Adipocyte (in vitro differentiated cells): Measurements from ENCODE around the gene NDUFA11.
"Not testable (repeated sequence)": the region's sequence is repeated elsewhere in the genome, so short reads cannot be mapped to it uniquely, and the experiment has no call there.

Experiments
- DNase-seq: peaks from one replicate; pipeline ENCODE4 v3.0.0-alpha.2; 2015; ENCODE audit warnings: low read depth
- H3K27me3 ChIP-seq: replicated peaks from 2 replicates; pipeline ENCODE4 v1.7.0; 2013; ENCODE audit warnings: mild to moderate bottlenecking, low read length, moderate library complexity; ENCODE audit not compliant: control insufficient read depth, insufficient read depth
- H3K36me3 ChIP-seq: 2 replicates; pipeline ENCODE4 v1.7.0; 2013; ENCODE audit warnings: low read length, mild to moderate bottlenecking, moderate library complexity; ENCODE audit not compliant: control insufficient read depth, insufficient read depth, severe bottlenecking
- H3K4me1 ChIP-seq: 2 replicates; pipeline ENCODE4 v1.7.0; 2013; ENCODE audit warnings: mild to moderate bottlenecking, low read length, moderate library complexity; ENCODE audit not compliant: control insufficient read depth, insufficient read depth
- H3K4me3 ChIP-seq: 2 replicates; pipeline ENCODE4 v1.7.0; 2013; ENCODE audit warnings: mild to moderate bottlenecking, low read length, moderate library complexity
- H3K9ac ChIP-seq: 2 replicates; pipeline ENCODE4 v1.7.0; 2013; ENCODE audit warnings: mild to moderate bottlenecking, low read length, moderate library complexity
- H3K9me3 ChIP-seq: 2 replicates; pipeline ENCODE4 v1.7.0; 2013; ENCODE audit warnings: mild to moderate bottlenecking, low read length, moderate library complexity; ENCODE audit not compliant: control insufficient read depth

Gene NDUFA11

GRCh38 chr19:5893907-5894703, 9.5 kb downstream of the NDUFA11 start:
- Histone ChIP-seq H3K27me3 (peaks cover 4% of the 10 kb centered on the region), H3K4me1 (peaks cover 13% of the 10 kb centered on the region), H3K9me3 (no peaks in the 10 kb centered on the region), H3K36me3 (peaks cover 24% of the 10 kb centered on the region), H3K4me3 (no peak overlapping the region), H3K9ac (no peak overlapping the region)
- DNase-seq: no peak

DNA sequence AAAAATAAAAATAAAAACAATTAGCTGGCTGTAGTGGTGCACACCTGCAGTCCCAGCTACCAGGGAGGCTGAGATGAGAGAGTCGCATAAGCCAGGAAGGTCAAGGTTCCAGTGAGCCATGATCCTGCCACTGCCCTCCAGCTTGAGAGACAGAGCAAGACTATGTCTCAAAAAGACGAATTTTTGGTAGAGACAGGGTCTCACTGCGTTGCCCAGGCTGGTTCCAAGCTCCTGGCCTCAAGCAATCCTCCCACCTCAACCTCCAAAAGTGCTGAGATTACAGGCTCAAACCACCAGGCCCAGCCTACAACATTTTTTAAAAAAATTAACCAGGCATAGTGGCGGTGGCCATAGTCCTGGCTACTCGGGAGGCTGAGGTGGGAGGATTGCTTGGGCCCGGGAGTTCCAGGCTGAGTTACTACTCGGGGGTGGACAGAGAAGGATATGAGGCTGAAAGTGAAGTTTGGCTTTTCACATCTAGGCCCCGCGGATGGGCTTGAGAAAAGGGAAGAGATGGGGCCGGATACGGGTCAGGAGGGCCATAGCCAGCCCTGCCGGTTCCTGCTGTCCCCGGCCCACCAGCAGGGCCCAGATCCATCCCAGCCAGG, 10.2 kb downstream of the NDUFA11 start:
- Histone ChIP-seq H3K9me3 (no peaks in the 10 kb centered on the region), H3K27me3 (peaks cover 4% of the 10 kb centered on the region), H3K4me1 (peaks cover 13% of the 10 kb centered on the region), H3K36me3 (peaks cover 24% of the 10 kb centered on the region), H3K9ac (no peak overlapping the region), H3K4me3 (no peak overlapping the region)
- no peak for DNase-seq

DNA sequence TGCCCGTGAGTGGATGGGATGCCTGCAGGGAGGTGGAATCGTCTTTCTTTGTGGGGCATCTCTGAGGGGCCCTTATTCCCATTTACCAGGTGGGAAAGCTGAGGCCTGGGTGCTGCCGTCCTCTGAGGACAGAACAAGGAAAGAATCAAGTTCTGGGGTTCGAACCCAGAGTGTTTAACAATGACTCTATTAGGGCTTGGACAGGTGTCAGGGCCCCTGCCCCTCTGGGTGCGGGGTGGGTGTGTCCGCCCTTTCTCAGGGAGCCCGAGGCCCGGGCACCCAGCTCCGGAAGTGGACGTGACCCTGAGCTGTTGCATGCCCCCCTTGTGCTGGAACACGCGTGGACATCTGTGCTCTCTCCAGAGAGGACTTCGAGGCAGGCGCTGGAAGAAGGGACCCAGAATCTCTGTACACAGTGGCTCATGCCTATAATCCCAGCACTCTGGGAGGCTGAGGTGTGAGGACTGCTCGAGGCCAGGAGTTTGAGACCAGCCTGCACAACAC, 10.8 kb downstream of the NDUFA11 start:
- no peaks in the 10 kb centered on the region for H3K9me3 ChIP-seq
- peaks cover 4% of the 10 kb centered on the region for H3K27me3 ChIP-seq
- peaks cover 13% of the 10 kb centered on the region for H3K4me1 ChIP-seq
- H3K36me3 ChIP-seq: peaks cover 24% of the 10 kb centered on the region
- no peak overlapping the region for H3K9ac ChIP-seq
- no peak for DNase-seq
- no peak overlapping the region for H3K4me3 ChIP-seq

DNA sequence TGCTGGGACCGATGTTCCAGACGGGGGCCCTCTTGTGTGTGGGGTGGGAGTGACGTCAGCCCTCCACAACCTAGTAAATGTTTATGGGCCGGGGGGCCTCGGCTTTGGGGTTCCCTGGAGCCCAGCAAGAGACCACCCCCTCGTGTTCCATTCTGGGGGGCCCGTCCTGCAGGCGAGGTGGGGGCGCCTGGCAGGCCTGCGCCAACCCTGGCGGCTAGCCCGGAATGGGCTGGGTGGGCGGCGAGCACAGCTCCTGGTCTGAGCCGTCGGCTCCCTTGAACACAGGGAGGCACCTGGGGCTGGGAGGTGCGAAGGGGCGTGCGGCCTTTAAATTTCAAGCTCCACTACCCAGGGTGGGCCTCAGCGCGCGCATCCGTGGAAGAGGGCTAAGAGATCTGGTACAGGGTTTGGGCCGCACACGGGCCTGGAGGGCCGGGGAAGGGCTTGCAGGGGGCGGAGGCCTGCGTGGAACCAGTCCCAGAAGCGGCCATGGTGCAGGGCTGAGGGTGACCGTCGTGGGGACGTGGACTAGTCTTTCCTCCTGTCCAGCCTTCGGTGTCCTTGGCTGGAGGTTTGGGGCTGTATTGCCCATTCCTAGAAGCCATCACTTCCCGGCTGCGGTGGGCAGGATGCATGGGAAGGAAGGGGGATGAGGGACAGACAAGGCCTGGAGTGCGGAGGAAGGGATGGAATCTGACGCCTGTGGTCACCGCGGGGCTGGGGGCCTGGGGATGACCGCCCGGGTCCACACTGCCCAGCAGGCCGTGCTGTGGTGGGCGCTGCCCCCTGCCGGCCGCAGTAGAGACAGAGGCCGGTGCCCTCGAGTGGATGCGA, 11.4 kb downstream of the NDUFA11 start:
- DNase-seq: peak; percentile 68
- Histone ChIP-seq H3K9ac (peak overlapping the region; percentile 52), H3K36me3 (peaks cover 24% of the 10 kb centered on the region), H3K9me3 (no peaks in the 10 kb centered on the region), H3K27me3 (peaks cover 4% of the 10 kb centered on the region), H3K4me1 (peaks cover 13% of the 10 kb centered on the region), H3K4me3 (no peak overlapping the region)

DNA sequence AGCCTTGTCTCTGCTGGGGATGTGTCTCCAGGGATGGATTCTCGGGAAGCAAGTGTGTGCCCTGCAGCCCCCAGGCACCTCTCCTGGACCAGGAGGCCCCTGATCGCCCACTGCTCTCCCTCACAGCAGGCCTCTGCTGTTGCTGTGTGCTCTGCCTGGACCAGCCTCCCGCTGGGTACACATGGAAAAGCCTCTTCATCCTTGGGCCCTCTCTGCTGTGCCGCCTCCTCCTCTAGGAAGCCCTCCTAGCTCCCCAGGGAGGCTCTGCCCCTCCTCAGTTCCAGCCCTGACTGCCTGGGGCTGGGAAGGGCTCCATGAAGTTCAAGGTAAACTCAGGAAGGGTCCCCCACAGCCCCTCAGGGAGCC, 12.0 kb downstream of the NDUFA11 start:
- Histone ChIP-seq H3K4me3 (no peak overlapping the region), H3K4me1 (peaks cover 13% of the 10 kb centered on the region), H3K36me3 (peaks cover 21% of the 10 kb centered on the region), H3K9me3 (no peaks in the 10 kb centered on the region), H3K9ac (no peak overlapping the region), H3K27me3 (peaks cover 4% of the 10 kb centered on the region)
- no peak for DNase-seq

GRCh38 chr19:5890099-5890498, 13.5 kb downstream of the NDUFA11 start:
- no peak for DNase-seq
- Histone ChIP-seq H3K4me3 (no peak overlapping the region), H3K9ac (no peak overlapping the region), H3K27me3 (peaks cover 4% of the 10 kb centered on the region), H3K9me3 (no peaks in the 10 kb centered on the region), H3K36me3 (peaks cover 6% of the 10 kb centered on the region), H3K4me1 (peaks cover 13% of the 10 kb centered on the region)

DNA sequence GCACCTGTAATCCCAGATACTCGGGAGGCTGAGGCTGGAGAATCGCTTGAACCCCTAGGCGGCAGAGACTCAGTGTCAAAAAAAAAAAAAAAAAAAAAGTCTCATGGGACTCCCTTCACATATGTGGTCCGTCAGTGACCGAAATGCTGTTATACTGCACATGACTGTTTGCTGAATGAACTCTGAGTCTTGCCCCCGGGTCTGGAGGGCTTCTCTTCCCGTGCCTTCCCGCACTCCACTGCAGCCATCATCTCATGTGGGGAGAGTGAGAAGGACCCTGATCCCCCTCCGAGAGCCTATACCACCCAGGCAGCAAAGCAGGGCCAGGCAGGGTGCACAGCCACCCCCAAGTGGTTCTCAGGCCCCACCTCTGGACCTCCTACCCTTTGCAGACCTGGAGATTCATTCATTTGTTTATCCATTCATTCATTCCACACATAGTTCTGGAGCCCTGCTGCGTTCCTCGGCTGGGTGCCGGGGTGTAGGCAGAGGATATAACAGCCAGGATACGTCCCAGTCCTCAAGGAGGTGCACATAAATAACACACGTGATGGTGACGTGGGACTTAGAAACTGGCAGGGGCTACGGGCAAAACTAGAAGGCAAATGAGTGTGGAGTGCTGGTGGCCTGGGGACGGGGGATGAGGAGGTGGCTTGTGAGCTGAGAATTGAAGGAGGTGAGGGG, 14.2 kb downstream of the NDUFA11 start:
- Histone ChIP-seq H3K9me3 (no peaks in the 10 kb centered on the region), H3K9ac (no peak overlapping the region), H3K4me1 (peaks cover 13% of the 10 kb centered on the region), H3K4me3 (no peak overlapping the region), H3K27me3 (peaks cover 4% of the 10 kb centered on the region), H3K36me3 (no peaks in the 10 kb centered on the region)
- no peak for DNase-seq

- H3K36me3 ChIP-seq, H3K27me3 ChIP-seq, H3K9me3 ChIP-seq, H3K9ac ChIP-seq, DNase-seq, H3K4me3 ChIP-seq: not testable (repeated sequence)
- H3K4me1 ChIP-seq: peaks cover 12% of the 10 kb centered on the region
Observed at GRCh38 chr19:5884065-5884811, 19.4 kb downstream of the NDUFA11 start.

GRCh38 chr19:5883157-5883873, 20.3 kb downstream of the NDUFA11 start:
- H3K27me3 ChIP-seq, H3K9ac ChIP-seq, H3K4me3 ChIP-seq, DNase-seq, H3K9me3 ChIP-seq, H3K36me3 ChIP-seq: not testable (repeated sequence)
- peaks cover 12% of the 10 kb centered on the region for H3K4me1 ChIP-seq

GRCh38 chr19:5882421-5882968, 21.1 kb downstream of the NDUFA11 start:
- Histone ChIP-seq H3K9me3 (no peaks in the 10 kb centered on the region), H3K36me3 (no peaks in the 10 kb centered on the region), H3K4me3 (no peak overlapping the region), H3K27me3 (no peaks in the 10 kb centered on the region), H3K4me1 (peaks cover 12% of the 10 kb centered on the region), H3K9ac (no peak overlapping the region)
- DNase-seq: no peak
